Measurements from ENCODE around the gene SLC22A15. TPM values are rescaled to one million over a fixed set of nuclear protein-coding genes. Genes with fewer than 3 reads are reported as not detected.

Gene SLC22A15
- total and polyA plus RNA-seq, 2 experiments from 2014 or later, result 2.7 to 3.8 TPM

GRCh38 chr1:116018007-116018406, 41.7 kb downstream of the SLC22A15 start:
- no peaks in the 10 kb centered on the region for H4K20me1 ChIP-seq (replicated peaks; ENCODE audit: insufficient read depth)
- TF ChIP-seq NANOG (IDR thresholded peaks at IDR 0.05; ENCODE audit: borderline replicate concordance) (no peak), ZNF331 (CRISPR knock-in tag; IDR thresholded peaks at IDR 0.05; ENCODE audit: low read depth) (no peak), CTCF (conservative IDR thresholded peaks at IDR 0.05; ENCODE audit: low read depth in 2 of 2) (no peak), ETS1 (IDR thresholded peaks at IDR 0.05) (no peak), CREB1 (CRISPR knock-in tag; IDR thresholded peaks at IDR 0.05; ENCODE audit: low read depth) (no peak)

GRCh38 chr1:116019653-116020253, 43.4 kb downstream of the SLC22A15 start:
- Histone ChIP-seq H3K4me2 (no peak overlapping the region), H3K9me2 (ENCODE audit: insufficient read depth) (no peaks in the 10 kb centered on the region), H2AFZ (no peak overlapping the region), H4K20me1 (replicated peaks; ENCODE audit: insufficient read depth) (no peaks in the 10 kb centered on the region), H3K36me3 (ENCODE audit: insufficient read depth) (no peaks in the 10 kb centered on the region), H3K27me3 (ENCODE audit: insufficient read depth) (no peaks in the 10 kb centered on the region), H3K79me2 (replicated peaks; ENCODE audit: insufficient read depth) (no peaks in the 10 kb centered on the region), H3K27ac (ENCODE audit: low read depth) (no peak overlapping the region), H3K4me3 (no peak overlapping the region), H3F3A (replicated peaks; ENCODE audit: low read depth) (no peaks in the 10 kb centered on the region), H3K4me1 (ENCODE audit: insufficient read depth) (no peaks in the 10 kb centered on the region)
- ATAC-seq (no peak), DNase-seq (ENCODE audit: low spot score) (no peak)
- no peaks in the 10 kb centered on the region for H3K27me3 Mint-ChIP-seq (ENCODE audit: insufficient read depth, low read depth, poor library complexity)
- H3K4me1 Mint-ChIP-seq, result peaks cover 5% of the 10 kb centered on the region; the same call in 2 of the 3 replicates
- H3K27ac Mint-ChIP-seq, result no peak overlapping the region
- no peak overlapping the region for H3K4me3 Mint-ChIP-seq
- no peaks in the 10 kb centered on the region for H3K9me3 Mint-ChIP-seq
- H3K36me3 Mint-ChIP-seq (ENCODE audit: low read depth), result peaks cover 14% of the 10 kb centered on the region
- TF ChIP-seq CREB1 (CRISPR knock-in tag; IDR thresholded peaks at IDR 0.05; ENCODE audit: low read depth) (no peak), ETS1 (IDR thresholded peaks at IDR 0.05) (no peak), STAT1 (IDR thresholded peaks at IDR 0.05; ENCODE audit: unreplicated experiment) (no peak), ZNF331 (CRISPR knock-in tag; IDR thresholded peaks at IDR 0.05; ENCODE audit: low read depth) (no peak), ZNF462 (CRISPR knock-in tag; IDR thresholded peaks at IDR 0.05) (no peak), NANOG (IDR thresholded peaks at IDR 0.05; ENCODE audit: borderline replicate concordance) (no peak), CTCF (conservative IDR thresholded peaks at IDR 0.05; ENCODE audit: low read depth in 2 of 2) (no peak)

More at GRCh38 chr1:116018007-116018406, 41.7 kb downstream of the SLC22A15 start:
- H3K4me2 ChIP-seq, result no peak overlapping the region
- H3K36me3 ChIP-seq (ENCODE audit: insufficient read depth), result no peaks in the 10 kb centered on the region
- no peak overlapping the region for H3K4me3 ChIP-seq
- peaks cover 14% of the 10 kb centered on the region for H3K36me3 Mint-ChIP-seq (ENCODE audit: low read depth)
- no peak for ATAC-seq
- H3K4me1 Mint-ChIP-seq, result peaks cover 8% of the 10 kb centered on the region
- H3K4me3 Mint-ChIP-seq, result no peak overlapping the region
- no peaks in the 10 kb centered on the region for H3F3A ChIP-seq (replicated peaks; ENCODE audit: low read depth)
- no peak overlapping the region for H3K27ac Mint-ChIP-seq
- H3K27me3 ChIP-seq (ENCODE audit: insufficient read depth), result no peaks in the 10 kb centered on the region
- H3K27ac ChIP-seq (ENCODE audit: low read depth), result no peak overlapping the region
- H3K9me3 Mint-ChIP-seq, result no peaks in the 10 kb centered on the region
- no peak overlapping the region for H2AFZ ChIP-seq
- no peaks in the 10 kb centered on the region for H3K79me2 ChIP-seq (replicated peaks; ENCODE audit: insufficient read depth)
- no peaks in the 10 kb centered on the region for H3K27me3 Mint-ChIP-seq (ENCODE audit: insufficient read depth, low read depth, poor library complexity)
- H3K9me2 ChIP-seq (ENCODE audit: insufficient read depth), result no peaks in the 10 kb centered on the region
- H3K4me1 ChIP-seq (ENCODE audit: insufficient read depth), result no peaks in the 10 kb centered on the region
- no peak for DNase-seq (ENCODE audit: low spot score)

Measured in GM23338 (cell line).